ENCODE data around the gene PRRC2C.

Gene PRRC2C

GRCh38 chr1:171641076-171641864 is 155.9 kb downstream of the PRRC2C start:
- Histone ChIP-seq H3K36me3 (ENCODE audit: control insufficient read depth, insufficient read depth, low read length) (no peaks in the 10 kb centered on the region), H3K27ac (ENCODE audit: insufficient read depth, low read length, poor library complexity, severe bottlenecking) (no peak overlapping the region), H3K4me3 (ENCODE audit: insufficient read depth, low read depth, low read length, poor library complexity, severe bottlenecking) (no peak overlapping the region), H3K27me3 (replicated peaks; ENCODE audit: control insufficient read depth, insufficient read depth, low read length, poor library complexity, severe bottlenecking) (no peaks in the 10 kb centered on the region), H3K9me3 (ENCODE audit: control insufficient read depth, low read length) (no peaks in the 10 kb centered on the region), H3K4me1 (ENCODE audit: control insufficient read depth, insufficient read depth, low read length, poor library complexity, severe bottlenecking) (no peaks in the 10 kb centered on the region)
- DNase-seq = no peak

GRCh38 chr1:171642197-171642596 is 156.9 kb downstream of the PRRC2C start:
- H3K4me1 ChIP-seq (ENCODE audit: control insufficient read depth, insufficient read depth, low read length, poor library complexity, severe bottlenecking) = no peaks in the 10 kb centered on the region
- H3K4me3 ChIP-seq (ENCODE audit: insufficient read depth, low read depth, low read length, poor library complexity, severe bottlenecking) = no peak overlapping the region
- no peaks in the 10 kb centered on the region for H3K27me3 ChIP-seq (replicated peaks; ENCODE audit: control insufficient read depth, insufficient read depth, low read length, poor library complexity, severe bottlenecking)
- DNase-seq = no peak
- H3K27ac ChIP-seq (ENCODE audit: insufficient read depth, low read length, poor library complexity, severe bottlenecking) = no peak overlapping the region
- H3K9me3 ChIP-seq (ENCODE audit: control insufficient read depth, low read length) = no peaks in the 10 kb centered on the region
- H3K36me3 ChIP-seq (ENCODE audit: control insufficient read depth, insufficient read depth, low read length) = no peaks in the 10 kb centered on the region
